Measurements from ENCODE around the gene AFAP1.

Gene AFAP1

GRCh38 chr4:7968262-7968896, 28.7 kb upstream of the AFAP1 start:
- peak; percentile 48 for DNase-seq (ENCODE audit: low spot score)

- DNase-seq (ENCODE audit: low spot score) = no peak
Measured at GRCh38 chr4:7967501-7968261, 28.0 kb upstream of the AFAP1 start.

GRCh38 chr4:7967063-7967440, 27.4 kb upstream of the AFAP1 start:
- no peak for DNase-seq (ENCODE audit: low spot score)

DNA sequence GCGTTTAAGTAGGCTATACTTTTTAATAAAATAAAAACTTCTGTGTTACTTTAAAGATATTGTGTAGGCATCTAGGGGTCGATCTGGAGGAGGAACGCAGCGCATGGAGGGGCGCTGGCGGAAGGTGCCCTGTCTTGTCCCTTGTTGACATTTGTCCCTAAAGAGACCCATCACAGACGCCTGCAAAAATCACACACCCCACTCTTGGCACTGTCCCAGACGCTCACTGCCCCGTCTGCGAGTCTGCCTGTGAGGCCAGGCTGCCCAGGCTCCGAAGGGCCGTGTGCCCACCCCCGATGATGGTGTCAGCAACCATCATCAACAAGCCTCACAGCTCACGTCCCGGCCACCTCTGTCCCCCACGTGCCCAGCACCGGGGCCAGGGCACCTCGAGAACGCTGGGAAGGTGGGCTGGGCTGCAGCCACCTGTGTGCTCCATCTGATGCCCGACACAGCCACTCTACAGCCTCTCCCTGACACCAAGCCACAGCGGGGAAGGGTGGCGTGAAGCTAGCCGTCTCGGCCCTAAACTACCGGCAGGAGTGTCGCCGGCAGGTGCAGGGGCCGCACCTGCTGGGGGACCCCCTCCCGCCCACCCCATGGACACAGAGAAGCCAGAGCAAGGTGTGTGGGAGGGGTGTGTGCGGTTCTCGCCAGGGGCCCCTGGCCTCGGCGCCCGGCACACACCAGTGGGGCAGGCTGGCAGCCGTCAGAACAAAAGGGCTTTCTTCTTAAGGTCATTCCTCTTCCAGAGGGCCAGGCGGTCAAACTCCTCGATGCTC, 26.8 kb upstream of the AFAP1 start:
- DNase-seq (ENCODE audit: low spot score) = no peak

GRCh38 chr4:7964890-7965662, 25.4 kb upstream of the AFAP1 start:
- peak; percentile 40 for DNase-seq (ENCODE audit: low spot score)

GRCh38 chr4:7964459-7964858, 24.8 kb upstream of the AFAP1 start:
- DNase-seq (ENCODE audit: low spot score) = no peak

DNA sequence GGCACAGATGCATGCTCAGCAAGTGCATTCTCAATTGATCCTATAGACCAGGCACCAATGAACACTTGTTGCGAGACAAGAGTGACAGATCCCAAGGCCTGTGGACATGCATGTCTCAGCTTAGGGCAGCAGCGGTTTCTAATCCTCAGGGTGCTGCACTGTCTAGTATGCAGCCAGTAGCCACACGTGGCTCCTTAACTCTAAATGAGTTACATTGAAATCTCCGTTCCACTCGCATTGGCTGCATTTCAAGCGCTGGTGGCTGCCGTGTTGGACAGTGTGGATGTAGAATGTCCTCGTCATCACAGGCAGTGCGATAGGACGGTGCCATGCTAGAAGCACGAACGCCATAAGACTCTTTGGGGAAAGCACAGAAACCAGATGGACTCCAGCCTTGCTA, 24.0 kb upstream of the AFAP1 start:
- no peak for DNase-seq (ENCODE audit: low spot score)

DNA sequence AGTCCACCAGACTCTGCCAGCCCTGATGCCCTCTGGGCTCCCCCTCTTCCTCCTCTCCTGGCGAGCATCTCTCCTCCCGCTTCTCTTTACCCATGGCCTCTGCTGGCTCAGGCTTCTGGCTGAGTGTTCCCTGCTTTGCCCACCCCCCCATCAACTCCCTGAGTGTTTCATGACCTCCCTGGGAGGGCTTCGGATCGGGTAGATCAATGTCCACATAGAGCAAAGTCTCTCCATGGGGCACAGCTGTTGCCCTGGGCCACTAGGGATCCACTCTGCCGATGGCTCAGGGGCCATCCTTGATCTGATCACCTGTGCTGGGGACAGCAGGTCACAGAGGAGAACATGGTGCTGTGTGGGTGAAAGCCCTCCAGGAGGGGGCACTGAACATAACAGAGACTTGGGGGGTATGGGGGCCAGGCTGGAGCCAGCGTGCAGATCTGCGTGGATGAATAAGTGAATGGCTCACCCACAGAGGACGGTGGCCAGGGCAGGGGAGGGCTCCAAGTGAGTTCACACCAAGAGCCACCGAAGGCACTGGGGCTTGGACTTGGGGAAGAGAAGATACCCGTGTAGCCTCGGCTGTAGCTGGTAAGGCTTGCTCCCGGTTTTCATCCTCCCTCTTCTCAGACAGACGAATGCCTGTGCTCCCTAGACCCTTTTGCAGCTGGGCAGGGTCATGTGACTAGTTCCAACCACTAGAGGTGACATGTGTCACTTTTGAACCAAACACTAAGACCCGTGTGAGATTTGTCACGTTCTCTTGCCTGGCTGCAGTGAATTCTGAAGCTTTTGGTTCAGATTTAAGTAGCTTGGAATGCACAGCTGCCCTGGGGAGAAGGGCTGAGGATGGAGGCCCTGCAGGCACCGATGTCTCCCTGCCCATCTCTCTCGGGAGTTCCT, 23.2 kb upstream of the AFAP1 start:
- no peak for DNase-seq (ENCODE audit: low spot score)

- peak; percentile 69 for DNase-seq (ENCODE audit: low spot score)
Measured at GRCh38 chr4:7960790-7961655, 21.4 kb upstream of the AFAP1 start.

DNA sequence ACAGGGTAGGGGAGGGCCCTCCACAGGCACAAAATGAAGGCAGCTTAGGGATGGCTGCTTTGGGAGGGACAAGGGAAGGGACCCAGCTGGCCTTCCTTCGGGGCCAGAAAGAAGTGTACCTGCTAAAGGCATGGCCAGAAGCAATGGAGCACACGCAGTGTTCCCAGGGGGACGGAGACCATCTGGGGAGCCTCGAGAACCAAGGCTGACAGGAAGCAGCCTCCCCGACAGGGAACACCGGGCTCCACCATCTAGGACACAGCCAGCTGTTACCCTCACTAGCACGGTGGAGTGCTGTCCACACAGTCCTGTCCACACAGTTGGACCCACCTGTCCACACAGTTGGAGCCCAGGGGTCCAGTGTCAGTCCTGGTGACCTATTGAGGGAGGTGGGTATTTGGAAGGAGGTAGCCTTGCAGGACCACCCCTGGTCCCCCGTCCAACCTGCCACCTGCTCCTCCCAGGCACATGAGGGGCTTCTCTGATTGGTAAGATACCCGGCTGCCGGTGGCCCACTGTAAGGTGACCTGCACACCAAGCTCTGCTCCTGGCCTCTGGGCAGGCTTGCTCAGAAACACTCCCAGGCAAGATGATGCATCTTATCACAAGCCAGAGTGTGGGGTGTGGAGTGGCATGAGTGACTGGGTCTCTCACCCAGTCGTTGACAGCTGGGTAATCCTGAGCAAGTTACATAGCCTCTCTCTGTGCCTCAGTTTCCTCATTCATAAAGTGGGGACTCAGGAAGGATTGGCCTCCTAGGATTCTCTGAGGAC, 20.5 kb upstream of the AFAP1 start:
- no peak for DNase-seq (ENCODE audit: low spot score)

DNA sequence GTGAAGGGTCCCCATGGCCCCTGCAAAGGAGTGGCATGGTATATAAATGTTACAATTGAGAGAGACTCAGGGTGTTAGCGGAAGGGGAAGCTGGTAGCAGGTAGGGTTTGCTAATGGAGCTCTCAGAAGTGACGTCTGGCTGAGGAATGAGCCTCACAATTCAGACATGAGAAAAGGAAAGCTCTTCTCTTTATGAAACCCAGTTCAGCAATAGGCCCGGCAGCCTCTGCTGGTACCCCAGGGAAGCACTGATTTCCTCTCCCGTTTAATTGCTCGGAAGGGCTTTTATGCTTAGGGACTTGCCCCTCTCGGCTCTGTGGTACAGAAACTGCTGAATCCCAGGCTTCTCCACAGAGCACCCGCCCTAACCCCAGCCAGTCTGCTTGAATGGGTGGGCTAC, 19.4 kb upstream of the AFAP1 start:
- no peak for DNase-seq (ENCODE audit: low spot score)

- no peak for DNase-seq (ENCODE audit: low spot score)
Measured at GRCh38 chr4:7956934-7957656, 17.4 kb upstream of the AFAP1 start.

DNA sequence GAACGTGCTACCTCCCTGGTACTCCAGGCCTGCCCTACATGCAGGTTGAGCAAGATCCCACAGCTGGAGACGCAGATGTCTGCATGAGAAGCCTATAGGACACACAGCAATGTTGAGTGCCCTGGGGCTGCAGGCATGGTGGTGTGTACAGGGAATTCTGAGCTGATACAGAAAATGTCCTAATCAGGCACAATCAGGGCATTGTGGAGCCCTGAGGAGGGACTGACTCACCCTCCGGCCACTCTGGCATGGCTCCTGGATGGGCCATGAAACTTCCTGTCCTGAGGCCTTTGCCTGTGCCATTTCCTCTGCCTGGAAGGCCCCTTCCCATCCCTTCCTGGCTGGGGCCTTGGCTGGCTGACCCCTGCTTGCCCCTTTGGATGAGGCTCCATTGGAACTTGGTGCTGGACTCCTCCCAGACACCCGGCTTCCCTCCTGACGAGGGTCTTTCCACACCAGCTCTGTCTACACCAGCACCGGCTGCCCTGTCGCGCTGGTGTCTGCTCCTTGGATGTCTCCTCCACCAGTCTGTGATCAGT, 16.7 kb upstream of the AFAP1 start:
- DNase-seq (ENCODE audit: low spot score) = peak; percentile 92

DNA sequence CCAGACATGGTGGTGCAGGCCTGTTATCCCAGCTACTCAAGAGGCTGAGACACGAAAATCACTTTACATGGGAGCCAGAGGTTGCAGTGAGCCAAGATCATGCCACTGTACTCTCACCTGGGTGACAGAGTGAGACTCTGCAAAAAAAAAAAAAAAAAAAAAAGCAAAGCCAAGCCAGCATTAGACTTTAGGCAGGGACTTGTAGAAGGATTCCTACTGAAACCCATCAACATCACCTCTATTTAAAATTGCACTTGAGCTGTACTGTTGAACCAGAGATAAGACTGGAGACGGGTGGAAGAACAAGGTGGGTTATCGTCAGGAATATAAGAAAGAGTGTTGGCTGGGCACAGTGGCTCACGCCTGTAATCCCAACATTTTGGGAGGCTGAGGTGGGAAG, 15.7 kb upstream of the AFAP1 start:
- DNase-seq (ENCODE audit: low spot score) = no peak

DNA sequence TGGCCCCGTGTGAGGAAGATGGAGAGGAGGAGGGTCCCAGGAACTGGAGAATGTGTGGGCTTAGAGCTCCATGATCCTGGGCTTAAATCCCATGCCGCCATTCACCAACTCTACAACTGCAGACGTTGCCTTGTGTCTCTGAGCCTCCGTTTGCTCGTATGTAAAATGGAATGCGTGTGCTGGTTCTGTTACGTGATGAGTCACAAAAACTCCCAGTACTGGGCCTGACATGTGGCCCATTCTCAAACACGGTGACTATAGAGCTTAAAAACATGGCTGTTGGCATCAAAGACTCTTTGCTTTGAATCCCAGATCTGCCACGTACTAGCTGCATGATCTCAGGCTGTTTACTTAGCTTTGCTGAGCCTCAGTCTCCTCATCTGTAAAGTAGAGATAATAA, 13.0 kb upstream of the AFAP1 start:
- DNase-seq (ENCODE audit: low spot score) = no peak

DNA sequence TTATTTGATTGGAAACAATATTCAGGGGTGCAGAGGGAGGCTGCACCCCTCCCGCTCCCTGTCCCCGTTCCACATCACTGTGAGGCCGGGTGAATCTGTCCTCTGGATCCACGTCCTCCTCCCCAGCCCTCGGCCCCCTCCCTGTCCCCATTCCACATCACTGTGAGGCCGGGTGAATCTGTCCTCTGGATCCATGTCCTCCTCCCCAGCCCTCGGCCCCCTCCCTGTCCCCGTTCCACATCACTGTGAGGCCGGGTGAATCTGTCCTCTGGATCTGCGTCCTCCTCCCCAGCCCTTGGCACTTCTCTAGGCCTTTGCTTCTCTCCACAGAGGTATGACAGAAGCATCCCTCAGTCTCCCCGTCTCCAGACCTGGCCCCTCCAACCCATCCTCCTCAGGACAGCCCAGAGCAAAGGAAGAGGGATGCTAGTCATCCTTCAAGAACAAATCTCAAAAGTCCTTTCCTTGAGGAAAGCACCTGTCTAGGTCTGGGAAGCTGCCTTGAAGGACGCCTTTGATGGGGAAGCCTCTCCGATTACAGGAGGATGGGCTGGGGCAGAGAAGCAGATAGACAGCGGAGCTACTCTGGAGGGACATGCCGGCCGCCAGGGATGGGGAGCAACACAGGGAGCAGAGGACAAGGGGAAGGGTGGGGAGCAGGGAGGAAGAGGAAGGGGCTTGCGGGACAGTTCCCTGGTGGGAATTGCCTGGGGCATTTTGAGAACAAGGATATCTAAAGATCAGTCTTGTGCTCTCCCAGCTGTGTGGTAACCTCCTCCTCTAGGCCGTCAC, 10.8 kb upstream of the AFAP1 start:
- no peak for DNase-seq (ENCODE audit: low spot score)

DNA sequence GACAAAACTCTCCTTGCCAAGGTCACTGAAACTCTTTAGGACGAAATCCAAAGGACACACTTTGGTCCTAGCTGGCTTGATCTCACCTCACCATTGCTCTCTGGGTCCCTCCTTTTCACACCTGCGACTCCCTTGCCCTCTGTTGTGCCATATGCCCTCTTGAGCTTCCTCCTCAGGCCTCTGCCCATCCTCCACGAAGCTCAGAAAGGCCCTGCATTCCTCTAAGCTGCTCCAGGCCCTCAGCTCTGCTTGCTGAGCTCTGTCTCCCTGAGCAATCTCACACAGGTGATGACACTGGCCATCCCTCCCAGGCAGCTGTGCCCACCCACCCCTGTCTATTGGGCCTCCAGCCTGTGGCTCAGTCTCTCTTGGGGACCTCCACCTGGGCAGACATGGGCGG, 10.1 kb upstream of the AFAP1 start:
- DNase-seq (ENCODE audit: low spot score) = no peak

- DNase-seq (ENCODE audit: low spot score) = no peak
Measured at GRCh38 chr4:7947927-7948326, 8.3 kb upstream of the AFAP1 start.

All from kidney capillary endothelial cell (primary cell).